ENCODE results near the gene RALBP1. TPM values are rescaled to one million over a fixed set of nuclear protein-coding genes. Genes with fewer than 3 reads are reported as not detected.

Gene RALBP1
- total RNA-seq, 4 donors from 2014 or later: 92.9 to 157 (median 131) TPM

DNA sequence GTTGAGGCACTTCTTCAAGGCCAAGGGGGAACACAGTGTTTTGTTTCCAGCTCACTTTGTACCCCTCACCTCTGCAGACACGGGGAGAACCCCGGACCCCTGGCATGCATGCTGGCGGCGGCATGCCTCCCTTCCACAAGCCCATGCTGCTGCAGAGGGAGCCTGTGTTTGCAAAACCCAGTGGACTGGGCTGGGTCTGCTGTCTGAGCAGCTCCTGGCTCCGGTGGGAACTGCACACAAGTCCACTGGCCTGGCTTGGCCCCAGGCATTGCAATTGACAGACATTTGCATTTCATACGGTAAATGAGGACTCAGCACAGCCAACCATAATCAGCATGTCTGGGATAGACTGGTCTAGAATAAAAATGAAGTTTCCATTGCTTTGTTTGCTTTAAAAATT lies 62.4 kb downstream of the RALBP1 start:
- TF ChIP-seq EP300 (IDR thresholded peaks at IDR 0.05) (no peak), POLR2A (IDR thresholded peaks at IDR 0.05) (no peak), POLR2AphosphoS5 (IDR thresholded peaks at IDR 0.05) (no peak)
- TF ChIP-seq, protein P1, sequence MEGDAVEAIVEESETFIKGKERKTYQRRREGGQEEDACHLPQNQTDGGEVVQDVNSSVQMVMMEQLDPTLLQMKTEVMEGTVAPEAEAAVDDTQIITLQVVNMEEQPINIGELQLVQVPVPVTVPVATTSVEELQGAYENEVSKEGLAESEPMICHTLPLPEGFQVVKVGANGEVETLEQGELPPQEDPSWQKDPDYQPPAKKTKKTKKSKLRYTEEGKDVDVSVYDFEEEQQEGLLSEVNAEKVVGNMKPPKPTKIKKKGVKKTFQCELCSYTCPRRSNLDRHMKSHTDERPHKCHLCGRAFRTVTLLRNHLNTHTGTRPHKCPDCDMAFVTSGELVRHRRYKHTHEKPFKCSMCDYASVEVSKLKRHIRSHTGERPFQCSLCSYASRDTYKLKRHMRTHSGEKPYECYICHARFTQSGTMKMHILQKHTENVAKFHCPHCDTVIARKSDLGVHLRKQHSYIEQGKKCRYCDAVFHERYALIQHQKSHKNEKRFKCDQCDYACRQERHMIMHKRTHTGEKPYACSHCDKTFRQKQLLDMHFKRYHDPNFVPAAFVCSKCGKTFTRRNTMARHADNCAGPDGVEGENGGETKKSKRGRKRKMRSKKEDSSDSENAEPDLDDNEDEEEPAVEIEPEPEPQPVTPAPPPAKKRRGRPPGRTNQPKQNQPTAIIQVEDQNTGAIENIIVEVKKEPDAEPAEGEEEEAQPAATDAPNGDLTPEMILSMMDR (IDR thresholded peaks at IDR 0.05): no peak
- 64 to 65% methylated on average over 3 to 4 of the region's 6 CpGs for WGBS, 2 donors (ENCODE audit: low coverage in 1 of 2)
- peaks cover 0 to 71% of the 10 kb centered on the region in 2 donors for H3K36me3 ChIP-seq
- ATAC-seq: no peak
- H3K4me1 ChIP-seq: peaks cover 0 to 32% (median 0%) of the 10 kb centered on the region in 3 donors
- no peaks in the 10 kb centered on the region for H3K27me3 ChIP-seq
- no peak overlapping the region for H3K27ac ChIP-seq
- H3K4me3 ChIP-seq: no peak overlapping the region
- no peaks in the 10 kb centered on the region for H3K9me3 ChIP-seq

DNA sequence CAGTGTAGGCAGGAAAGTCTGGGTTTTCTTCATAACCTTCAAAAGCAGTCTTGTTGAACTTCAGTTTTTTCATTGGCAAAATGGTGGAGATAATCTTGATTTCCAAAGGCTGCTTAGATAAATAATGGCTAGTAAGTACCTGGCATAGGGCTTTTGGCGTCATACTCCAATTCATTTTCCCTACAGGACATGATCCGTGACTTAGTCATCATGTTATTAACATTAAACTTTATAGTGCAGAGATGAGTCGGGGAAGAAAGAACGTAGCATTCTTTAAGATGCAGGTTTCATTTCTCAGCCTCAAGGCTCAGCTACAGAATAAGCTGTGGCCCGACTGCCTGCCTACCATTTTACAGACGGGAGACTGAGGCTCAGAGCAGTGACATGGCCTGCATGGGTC lies 64.0 kb downstream of the RALBP1 start:
- TF ChIP-seq POLR2AphosphoS5 (IDR thresholded peaks at IDR 0.05) (no peak), POLR2A (IDR thresholded peaks at IDR 0.05) (no peak), EP300 (IDR thresholded peaks at IDR 0.05) (no peak)
- TF ChIP-seq, protein P1 (IDR thresholded peaks at IDR 0.05): no peak
- H3K27ac ChIP-seq: no peak overlapping the region
- ATAC-seq: no peak
- no peaks in the 10 kb centered on the region for H3K27me3 ChIP-seq
- WGBS, 2 donors (ENCODE audit: low coverage in 1 of 2): 79 to 82% methylated on average over 4 to 5 of the region's 6 CpGs
- peaks cover 0 to 55% of the 10 kb centered on the region in 2 donors for H3K36me3 ChIP-seq
- no peak overlapping the region for H3K4me3 ChIP-seq
- no peaks in the 10 kb centered on the region for H3K9me3 ChIP-seq
- peaks cover 0 to 32% (median 0%) of the 10 kb centered on the region in 3 donors for H3K4me1 ChIP-seq

DNA sequence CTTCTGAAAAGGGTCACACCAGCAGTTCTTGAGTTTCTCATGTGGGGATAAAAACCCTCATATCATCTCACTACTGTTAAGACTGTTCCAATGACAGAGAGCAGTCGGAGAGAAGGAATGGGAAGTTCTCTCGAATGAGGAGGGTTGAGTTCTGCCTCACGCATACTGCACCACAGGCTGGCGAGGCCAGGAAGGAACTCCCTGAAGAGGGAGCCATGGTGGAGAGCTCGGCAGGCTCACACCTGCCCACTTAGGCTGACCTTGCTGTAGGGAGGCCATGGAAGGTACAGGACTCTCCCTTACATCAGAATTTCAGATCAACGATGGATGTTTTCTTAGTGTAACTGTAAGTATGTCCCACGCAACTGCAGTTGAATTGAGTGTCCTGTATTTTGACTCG lies 64.6 kb downstream of the RALBP1 start:
- WGBS, 2 donors (ENCODE audit: low coverage in 1 of 2): 86 to 89% methylated on average over 5 to 8 of the region's 8 CpGs
- peaks cover 0 to 50% of the 10 kb centered on the region in 2 donors for H3K36me3 ChIP-seq
- TF ChIP-seq, protein P1 (IDR thresholded peaks at IDR 0.05): no peak
- no peak for TF ChIP-seq EP300 (IDR thresholded peaks at IDR 0.05)

DNA sequence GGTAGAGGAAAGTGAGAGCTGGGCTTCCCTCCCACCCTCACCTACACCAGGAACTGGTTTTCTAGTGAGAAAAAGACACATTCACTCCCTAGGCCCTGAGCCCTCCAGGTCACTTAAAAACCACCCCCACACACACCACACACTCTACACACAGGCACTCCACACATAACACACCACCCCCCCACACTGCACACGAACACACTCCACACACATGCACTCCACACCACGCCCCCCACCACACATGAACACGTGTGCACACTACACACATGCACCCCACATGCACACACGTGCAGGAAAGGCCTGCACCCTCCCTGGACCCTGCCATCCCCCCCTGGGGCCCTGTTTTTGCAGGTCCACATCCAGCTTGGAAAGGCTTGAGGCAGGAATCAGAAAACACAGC lies 67.6 kb downstream of the RALBP1 start:
- H3K27ac ChIP-seq: no peak overlapping the region
- ATAC-seq: no peak
- H3K36me3 ChIP-seq: peaks cover 0 to 57% of the 10 kb centered on the region in 2 donors
- peaks cover 0 to 5% (median 0%) of the 10 kb centered on the region in 3 donors for H3K4me1 ChIP-seq
- no peaks in the 10 kb centered on the region for H3K9me3 ChIP-seq
- H3K4me3 ChIP-seq: no peak overlapping the region
- H3K27me3 ChIP-seq: no peaks in the 10 kb centered on the region
- 88% methylated on average over 4 of the region's 4 CpGs; no CpG with 5 or more reads in 1 of the 2 donors for WGBS, 2 donors (ENCODE audit: low coverage in 1 of 2)
- TF ChIP-seq, protein P1 (IDR thresholded peaks at IDR 0.05): no peak
- no peak for TF ChIP-seq EP300 (IDR thresholded peaks at IDR 0.05)
- TF ChIP-seq POLR2AphosphoS5 (IDR thresholded peaks at IDR 0.05): no peak
- no peak for TF ChIP-seq POLR2A (IDR thresholded peaks at IDR 0.05)

More for the DNA sequence above, 64.6 kb downstream of the RALBP1 start:
- Histone ChIP-seq H3K27ac (no peak overlapping the region), H3K27me3 (no peaks in the 10 kb centered on the region), H3K4me1 (peaks cover 0 to 25% (median 0%) of the 10 kb centered on the region in 3 donors), H3K9me3 (no peaks in the 10 kb centered on the region), H3K4me3 (no peak overlapping the region)
- no peak for ATAC-seq

DNA sequence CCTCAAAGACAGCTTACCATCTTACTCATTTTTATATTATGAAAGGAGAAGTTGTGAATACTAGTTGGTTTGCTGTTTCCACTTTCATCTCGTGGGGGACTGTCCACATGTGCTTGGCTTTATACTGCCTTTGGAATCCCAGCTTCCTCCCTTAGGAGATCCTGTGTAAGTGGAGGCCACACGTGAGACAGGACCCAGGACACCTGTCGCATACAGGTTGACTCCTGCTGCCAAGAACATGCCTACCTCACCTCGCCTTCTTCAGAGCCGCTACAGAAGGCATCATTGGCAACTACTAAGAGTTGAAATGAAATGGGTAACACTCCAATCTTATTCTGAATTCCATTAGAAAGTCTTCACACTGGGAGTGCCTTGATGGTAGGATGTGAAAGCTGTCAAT lies 69.7 kb downstream of the RALBP1 start:
- ATAC-seq: peak; percentile 4
- H3K4me1 ChIP-seq: no peaks in the 10 kb centered on the region
- TF ChIP-seq, protein P1 (IDR thresholded peaks at IDR 0.05): no peak
- TF ChIP-seq POLR2A (IDR thresholded peaks at IDR 0.05) (no peak), EP300 (IDR thresholded peaks at IDR 0.05) (no peak), POLR2AphosphoS5 (IDR thresholded peaks at IDR 0.05) (no peak)
- WGBS, 2 donors (ENCODE audit: low coverage in 1 of 2): 65 to 73% methylated on average over 4 of the region's 5 CpGs
- H3K27ac ChIP-seq: no peak overlapping the region
- H3K9me3 ChIP-seq: no peaks in the 10 kb centered on the region
- H3K4me3 ChIP-seq: no peak overlapping the region
- peaks cover 0 to 59% of the 10 kb centered on the region in 2 donors for H3K36me3 ChIP-seq
- no peaks in the 10 kb centered on the region for H3K27me3 ChIP-seq
